ENCODE results near the gene BCL11A. TPM values are rescaled to one million over a fixed set of nuclear protein-coding genes. Genes with fewer than 3 reads are reported as not detected.

BCL11A gene
- total and polyA plus RNA-seq, 10 donors: 41.1 to 121 (median 84.0) TPM

- 95 to 97% (median 96%) methylated on average over 41 to 47 of the region's 47 CpGs for WGBS, 5 donors
- Histone ChIP-seq H3K27me3 (replicated peaks in 1 of 7) (no peaks in the 10 kb centered on the region), H3K36me3 (peaks cover 0 to 35% (median 17%) of the 10 kb centered on the region in 6 donors), H3K4me3 (no peak overlapping the region), H3K4me1 (peaks cover 0 to 24% (median 2%) of the 10 kb centered on the region in 6 donors), H3K27ac (no peak overlapping the region), H3K9me3 (no peaks in the 10 kb centered on the region)
- no peak for TF ChIP-seq POLR2A (IDR thresholded peaks at IDR 0.05)
- peak in 1 of 3 donors; percentile 25 for TF ChIP-seq POLR2AphosphoS5 (IDR thresholded peaks at IDR 0.05)
- DNase-seq: peak; percentile 69
- intact Hi-C loops (cut with DNase I; ENCODE audit: low total_unique reads): no loop called here
These were observed 91.9 kb downstream of the BCL11A start for GRCh38 chr2:60461421-60462108.

DNA sequence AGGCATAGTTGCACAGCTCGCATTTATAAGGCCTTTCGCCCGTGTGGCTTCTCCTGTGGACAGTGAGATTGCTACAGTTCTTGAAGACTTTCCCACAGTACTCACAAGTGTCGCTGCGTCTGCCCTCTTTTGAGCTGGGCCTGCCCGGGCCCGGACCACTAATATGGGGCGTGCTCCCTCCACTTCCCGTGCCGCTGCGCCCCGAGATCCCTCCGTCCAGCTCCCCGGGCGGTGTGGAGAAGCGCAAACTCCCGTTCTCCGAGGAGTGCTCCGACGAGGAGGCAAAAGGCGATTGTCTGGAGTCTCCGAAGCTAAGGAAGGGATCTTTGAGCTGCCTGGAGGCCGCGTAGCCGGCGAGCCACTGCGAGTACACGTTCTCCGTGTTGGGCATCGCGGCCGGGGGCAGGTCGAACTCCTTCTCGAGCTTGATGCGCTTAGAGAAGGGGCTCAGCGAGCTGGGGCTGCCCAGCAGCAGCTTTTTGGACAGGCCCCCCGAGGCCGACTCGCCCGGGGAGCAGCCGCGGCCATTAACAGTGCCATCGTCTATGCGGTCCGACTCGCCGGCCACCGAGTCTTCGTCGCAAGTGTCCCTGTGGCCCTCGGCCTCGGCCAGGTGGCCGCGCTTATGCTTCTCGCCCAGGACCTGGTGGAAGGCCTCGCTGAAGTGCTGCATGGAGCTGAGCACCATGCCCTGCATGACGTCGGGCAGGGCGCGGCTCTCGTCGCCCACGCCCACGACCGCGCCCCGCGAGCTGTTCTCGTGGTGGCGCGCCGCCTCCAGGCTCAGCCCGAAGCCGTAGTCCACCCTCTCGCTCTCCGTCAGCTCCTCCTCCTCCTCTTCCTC, 92.7 kb downstream of the BCL11A start:
- Histone ChIP-seq H3K4me1 (peaks cover 0 to 21% (median 2%) of the 10 kb centered on the region in 6 donors), H3K27me3 (replicated peaks in 1 of 7) (no peaks in the 10 kb centered on the region), H3K27ac (peak overlapping the region in 1 of 8 donors; percentile 19), H3K36me3 (peaks cover 0 to 33% (median 17%) of the 10 kb centered on the region in 6 donors), H3K4me3 (no peak overlapping the region), H3K9me3 (no peaks in the 10 kb centered on the region)
- intact Hi-C loops (cut with DNase I; ENCODE audit: low total_unique reads): no loop called here
- DNase-seq: peak; percentile 73
- WGBS, 5 donors: 96 to 97% (median 96%) methylated on average over 71 to 76 of the region's 76 CpGs
- TF ChIP-seq POLR2AphosphoS5 (IDR thresholded peaks at IDR 0.05) (peak in 1 of 3 donors; percentile 42), CTCF (IDR thresholded peaks at IDR 0.05 in 8 of 11, conservative IDR thresholded peaks at IDR 0.05 in 3 of 11) (no peak)

DNA sequence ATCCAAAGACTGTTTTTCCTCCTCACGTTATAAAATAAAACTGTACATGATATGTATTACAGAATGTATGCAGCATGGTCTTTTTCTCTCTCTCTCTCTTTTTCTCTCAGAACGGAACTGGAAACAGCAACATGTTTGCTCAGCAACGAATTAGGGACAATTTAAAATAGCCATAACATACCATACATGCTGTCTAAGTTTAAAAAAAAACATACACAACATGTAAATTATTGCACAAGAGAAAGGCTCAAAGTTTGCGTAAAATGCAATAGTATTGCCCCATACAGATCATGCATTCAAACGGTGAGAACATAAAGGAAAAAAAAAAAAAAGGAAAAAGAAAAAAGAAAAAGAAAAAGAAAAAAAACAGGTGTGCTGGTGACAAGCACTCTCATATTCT, 93.6 kb downstream of the BCL11A start:
- H3K36me3 ChIP-seq: peaks cover 0 to 30% (median 17%) of the 10 kb centered on the region in 6 donors
- H3K27ac ChIP-seq: peak overlapping the region in 1 of 8 donors; percentile 19
- H3K4me1 ChIP-seq: peaks cover 0 to 23% (median 2%) of the 10 kb centered on the region in 6 donors
- intact Hi-C loops (cut with DNase I; ENCODE audit: low total_unique reads): no loop called here
- WGBS, 5 donors: 49 to 80% (median 61%) methylated on average over 5 of the region's 5 CpGs
- no peaks in the 10 kb centered on the region for H3K27me3 ChIP-seq (replicated peaks in 1 of 7)
- no peaks in the 10 kb centered on the region for H3K9me3 ChIP-seq
- no peak for TF ChIP-seq POLR2A (IDR thresholded peaks at IDR 0.05)
- TF ChIP-seq CTCF (IDR thresholded peaks at IDR 0.05 in 8 of 11, conservative IDR thresholded peaks at IDR 0.05 in 3 of 11): no peak
- no peak for TF ChIP-seq POLR2AphosphoS5 (IDR thresholded peaks at IDR 0.05)
- no peak for DNase-seq
- no peak overlapping the region for H3K4me3 ChIP-seq

GRCh38 chr2:60456115-60456770, 97.2 kb downstream of the BCL11A start:
- H3K4me3 ChIP-seq: no peak overlapping the region
- peaks cover 0 to 32% (median 11%) of the 10 kb centered on the region in 6 donors for H3K36me3 ChIP-seq
- 78 to 90% (median 85%) methylated on average over 6 of the region's 6 CpGs for WGBS, 5 donors
- no peaks in the 10 kb centered on the region for H3K27me3 ChIP-seq (replicated peaks in 1 of 7)
- intact Hi-C loops (cut with DNase I; ENCODE audit: low total_unique reads): no loop called here
- no peak for DNase-seq
- no peaks in the 10 kb centered on the region for H3K9me3 ChIP-seq
- no peak for TF ChIP-seq CTCF (IDR thresholded peaks at IDR 0.05 in 8 of 11, conservative IDR thresholded peaks at IDR 0.05 in 3 of 11)
- TF ChIP-seq POLR2A (IDR thresholded peaks at IDR 0.05): no peak
- no peak for TF ChIP-seq POLR2AphosphoS5 (IDR thresholded peaks at IDR 0.05)
- H3K4me1 ChIP-seq: peaks cover 0 to 23% (median 0%) of the 10 kb centered on the region in 6 donors
- peak overlapping the region in 1 of 8 donors; percentile 34 for H3K27ac ChIP-seq
